GM21717 (cell line): ENCODE results near the gene TADA3.

ENCODE experiments used
- ATAC-seq: cut with Tn5 transposase; IDR thresholded peaks from one replicate; pipeline ENCODE4 v1.9.1; 2021; ENCODE audit warnings: mild to moderate bottlenecking, moderate library complexity; ENCODE audit not compliant: unreplicated experiment

TADA3 gene

GRCh38 chr3:9792405-9793160 lies at the start of gene TADA3, which contains the start of gene ARPC4:
TADA3 (minus strand) TSS chr3:9792473; CDS start chr3:9791466, 1,007 bp downstream.
ARPC4 (plus strand) TSS chr3:9793082; CDS start chr3:9793122, 40 bp downstream.
- ATAC-seq, result peak; percentile 82

- ATAC-seq, result no peak
These were observed 48.7 kb upstream of the TADA3 start for GRCh38 chr3:9841015-9841414.

GRCh38 chr3:9838856-9839255 lies 46.6 kb upstream of the TADA3 start:
- no peak for ATAC-seq

GRCh38 chr3:9837701-9838582 lies 45.7 kb upstream of the TADA3 start:
- no peak for ATAC-seq

GRCh38 chr3:9834520-9835380 lies 42.5 kb upstream of the TADA3 start:
- ATAC-seq, result no peak

GRCh38 chr3:9833078-9833477 lies 40.8 kb upstream of the TADA3 start:
- no peak for ATAC-seq

- no peak for ATAC-seq
These were observed 39.0 kb upstream of the TADA3 start for GRCh38 chr3:9831253-9831652.

GRCh38 chr3:9828801-9829755 lies 36.8 kb upstream of the TADA3 start:
- no peak for ATAC-seq

- ATAC-seq, result no peak
These were observed 34.7 kb upstream of the TADA3 start for GRCh38 chr3:9826815-9827573.

GRCh38 chr3:9825451-9826040 lies 33.3 kb upstream of the TADA3 start:
- no peak for ATAC-seq

GRCh38 chr3:9820946-9821345 lies 28.7 kb upstream of the TADA3 start:
- ATAC-seq, result no peak

GRCh38 chr3:9820543-9820942 lies 28.3 kb upstream of the TADA3 start:
- no peak for ATAC-seq

- no peak for ATAC-seq
These were observed 26.5 kb upstream of the TADA3 start for GRCh38 chr3:9818666-9819335.

GRCh38 chr3:9817436-9817835 lies 25.2 kb upstream of the TADA3 start:
- no peak for ATAC-seq

GRCh38 chr3:9815986-9816385 lies 23.7 kb upstream of the TADA3 start:
- no peak for ATAC-seq

- ATAC-seq, result no peak
These were observed 20.7 kb upstream of the TADA3 start for GRCh38 chr3:9812870-9813483.

GRCh38 chr3:9810846-9811245 lies 18.6 kb upstream of the TADA3 start:
- no peak for ATAC-seq

- ATAC-seq, result no peak
These were observed 18.1 kb upstream of the TADA3 start for GRCh38 chr3:9810433-9810770.
